ENCODE data around the gene IL31RA. TPM values are rescaled to one million over a fixed set of nuclear protein-coding genes. Genes with fewer than 3 reads are reported as not detected.

Gene IL31RA
- total RNA-seq, 5 donors from 2014 or later (not counting 1 experiment from before 2014, with no cell fraction given): not detected

GRCh38 chr5:55864606-55865541 is 13.7 kb downstream of the IL31RA start:
- H3K9me3 Mint-ChIP-seq: peaks cover 0 to 4% (median 0%) of the 10 kb centered on the region in 3 donors
- POLR2A ChIA-PET: no interaction called here
- ATAC-seq (replicated peaks in 1 of 4): no peak
- Histone ChIP-seq H3K36me3 (ENCODE audit: control insufficient read depth in 2 of 2, extremely low read depth in 1 of 2, insufficient read depth in 1 of 2, low read length in 1 of 2) (no peaks in the 10 kb centered on the region), H3K4me1 (ENCODE audit: control insufficient read depth in 1 of 2, extremely low read depth in 1 of 2, insufficient read depth in 2 of 2, low read length in 2 of 2) (peaks cover 0 to 8% of the 10 kb centered on the region in 2 experiments), H3K27me3 (replicated peaks in 1 of 2; ENCODE audit: control insufficient read depth in 2 of 2, extremely low read depth in 1 of 2, insufficient read depth in 2 of 2, low read length in 1 of 2) (no peaks in the 10 kb centered on the region), H3K4me3 (ENCODE audit: control insufficient read depth in 1 of 2, extremely low read depth in 1 of 2, low read length in 1 of 2) (no peak overlapping the region), H3K27ac (ENCODE audit: low read length) (no peak overlapping the region), H3K9me3 (no peaks in the 10 kb centered on the region)
- H3K36me3 Mint-ChIP-seq: no peaks in the 10 kb centered on the region
- WGBS (ENCODE audit: insufficient coverage): 82% methylated on average over 5 of the region's 9 CpGs
- no peak for DNase-seq
- no peak overlapping the region for H3K4me3 Mint-ChIP-seq
- CTCF ChIA-PET: no interaction called here
- H3K27me3 Mint-ChIP-seq: no peaks in the 10 kb centered on the region
- no peak overlapping the region for H3K27ac Mint-ChIP-seq
- H3K4me1 Mint-ChIP-seq: peaks cover 0 to 5% (median 0%) of the 10 kb centered on the region in 3 donors

- no peak overlapping the region for H3K27ac Mint-ChIP-seq
- peaks cover 0 to 4% (median 0%) of the 10 kb centered on the region in 3 donors for H3K9me3 Mint-ChIP-seq
- CTCF ChIA-PET: no interaction called here
Observed at GRCh38 chr5:55865831-55866230, 14.7 kb downstream of the IL31RA start.

GRCh38 chr5:55866485-55866884 is 15.3 kb downstream of the IL31RA start:
- Mint-ChIP-seq H3K9me3 (peaks cover 0 to 3% (median 0%) of the 10 kb centered on the region in 3 donors), H3K36me3 (no peaks in the 10 kb centered on the region), H3K27ac (no peak overlapping the region), H3K4me1 (peaks cover 0 to 5% (median 0%) of the 10 kb centered on the region in 3 donors), H3K27me3 (no peaks in the 10 kb centered on the region), H3K4me3 (no peak overlapping the region)
- ChIA-PET POLR2A (no interaction called here), CTCF (no interaction called here)
- no peak overlapping the region for H3K27ac ChIP-seq (ENCODE audit: low read length)
- H3K36me3 ChIP-seq (ENCODE audit: control insufficient read depth in 2 of 2, extremely low read depth in 1 of 2, insufficient read depth in 1 of 2, low read length in 1 of 2): no peaks in the 10 kb centered on the region
- WGBS (ENCODE audit: insufficient coverage): 94% methylated on average over 6 of the region's 8 CpGs
- no peaks in the 10 kb centered on the region for H3K27me3 ChIP-seq (replicated peaks in 1 of 2; ENCODE audit: control insufficient read depth in 2 of 2, extremely low read depth in 1 of 2, insufficient read depth in 2 of 2, low read length in 1 of 2)
- no peaks in the 10 kb centered on the region for H3K9me3 ChIP-seq
- DNase-seq (no peak), ATAC-seq (replicated peaks in 1 of 4) (no peak)
- peaks cover 0 to 8% of the 10 kb centered on the region in 2 experiments for H3K4me1 ChIP-seq (ENCODE audit: control insufficient read depth in 1 of 2, extremely low read depth in 1 of 2, insufficient read depth in 2 of 2, low read length in 2 of 2)
- H3K4me3 ChIP-seq (ENCODE audit: control insufficient read depth in 1 of 2, extremely low read depth in 1 of 2, low read length in 1 of 2): no peak overlapping the region

More at GRCh38 chr5:55865831-55866230, 14.7 kb downstream of the IL31RA start:
- Histone ChIP-seq H3K4me3 (ENCODE audit: control insufficient read depth in 1 of 2, extremely low read depth in 1 of 2, low read length in 1 of 2) (no peak overlapping the region), H3K4me1 (ENCODE audit: control insufficient read depth in 1 of 2, extremely low read depth in 1 of 2, insufficient read depth in 2 of 2, low read length in 2 of 2) (peaks cover 0 to 8% of the 10 kb centered on the region in 2 experiments), H3K27ac (ENCODE audit: low read length) (no peak overlapping the region), H3K27me3 (replicated peaks in 1 of 2; ENCODE audit: control insufficient read depth in 2 of 2, extremely low read depth in 1 of 2, insufficient read depth in 2 of 2, low read length in 1 of 2) (no peaks in the 10 kb centered on the region), H3K9me3 (no peaks in the 10 kb centered on the region), H3K36me3 (ENCODE audit: control insufficient read depth in 2 of 2, extremely low read depth in 1 of 2, insufficient read depth in 1 of 2, low read length in 1 of 2) (no peaks in the 10 kb centered on the region)
- DNase-seq: no peak
- no peak for ATAC-seq (replicated peaks in 1 of 4)
- POLR2A ChIA-PET: no interaction called here
- no peaks in the 10 kb centered on the region for H3K27me3 Mint-ChIP-seq
- 86% methylated on average over 3 of the region's 3 CpGs for WGBS (ENCODE audit: insufficient coverage)
- no peaks in the 10 kb centered on the region for H3K36me3 Mint-ChIP-seq
- peaks cover 0 to 5% (median 0%) of the 10 kb centered on the region in 3 donors for H3K4me1 Mint-ChIP-seq
- H3K4me3 Mint-ChIP-seq: no peak overlapping the region

GRCh38 chr5:55866934-55867333 is 15.8 kb downstream of the IL31RA start:
- ATAC-seq (replicated peaks in 1 of 4) (no peak), DNase-seq (no peak)
- H3K4me1 Mint-ChIP-seq: peaks cover 0 to 5% (median 0%) of the 10 kb centered on the region in 3 donors
- no peaks in the 10 kb centered on the region for H3K36me3 Mint-ChIP-seq
- ChIA-PET POLR2A (no interaction called here), CTCF (no interaction called here)
- 50% methylated on average over 2 of the region's 5 CpGs for WGBS (ENCODE audit: insufficient coverage)
- no peaks in the 10 kb centered on the region for H3K27me3 Mint-ChIP-seq
- no peaks in the 10 kb centered on the region for H3K9me3 Mint-ChIP-seq
- H3K4me1 ChIP-seq (ENCODE audit: control insufficient read depth in 1 of 2, extremely low read depth in 1 of 2, insufficient read depth in 2 of 2, low read length in 2 of 2): peaks cover 0 to 8% of the 10 kb centered on the region in 2 experiments
- no peak overlapping the region for H3K4me3 ChIP-seq (ENCODE audit: control insufficient read depth in 1 of 2, extremely low read depth in 1 of 2, low read length in 1 of 2)
- no peaks in the 10 kb centered on the region for H3K36me3 ChIP-seq (ENCODE audit: control insufficient read depth in 2 of 2, extremely low read depth in 1 of 2, insufficient read depth in 1 of 2, low read length in 1 of 2)
- no peak overlapping the region for H3K4me3 Mint-ChIP-seq
- no peak overlapping the region for H3K27ac Mint-ChIP-seq
- no peaks in the 10 kb centered on the region for H3K27me3 ChIP-seq (replicated peaks in 1 of 2; ENCODE audit: control insufficient read depth in 2 of 2, extremely low read depth in 1 of 2, insufficient read depth in 2 of 2, low read length in 1 of 2)
- H3K27ac ChIP-seq (ENCODE audit: low read length): no peak overlapping the region
- H3K9me3 ChIP-seq: no peaks in the 10 kb centered on the region

GRCh38 chr5:55868846-55869245 is 17.7 kb downstream of the IL31RA start:
- Histone ChIP-seq H3K4me3 (ENCODE audit: control insufficient read depth in 1 of 2, extremely low read depth in 1 of 2, low read length in 1 of 2) (no peak overlapping the region), H3K27me3 (replicated peaks in 1 of 2; ENCODE audit: control insufficient read depth in 2 of 2, extremely low read depth in 1 of 2, insufficient read depth in 2 of 2, low read length in 1 of 2) (no peaks in the 10 kb centered on the region), H3K36me3 (ENCODE audit: control insufficient read depth in 2 of 2, extremely low read depth in 1 of 2, insufficient read depth in 1 of 2, low read length in 1 of 2) (no peaks in the 10 kb centered on the region), H3K27ac (ENCODE audit: low read length) (no peak overlapping the region), H3K9me3 (no peaks in the 10 kb centered on the region), H3K4me1 (ENCODE audit: control insufficient read depth in 1 of 2, extremely low read depth in 1 of 2, insufficient read depth in 2 of 2, low read length in 2 of 2) (peaks cover 0 to 8% of the 10 kb centered on the region in 2 experiments)
- CTCF ChIA-PET: no interaction called here
- Mint-ChIP-seq H3K27me3 (no peaks in the 10 kb centered on the region), H3K4me3 (no peak overlapping the region), H3K4me1 (peaks cover 0 to 5% (median 0%) of the 10 kb centered on the region in 3 donors), H3K27ac (no peak overlapping the region), H3K9me3 (no peaks in the 10 kb centered on the region), H3K36me3 (no peaks in the 10 kb centered on the region)
- DNase-seq: no peak
- no peak for ATAC-seq (replicated peaks in 1 of 4)
- WGBS (ENCODE audit: insufficient coverage): 40% methylated on average over 1 of the region's 1 CpG
- POLR2A ChIA-PET: no interaction called here

- Mint-ChIP-seq H3K4me1 (peaks cover 0 to 5% (median 0%) of the 10 kb centered on the region in 3 donors), H3K4me3 (no peak overlapping the region), H3K27me3 (no peaks in the 10 kb centered on the region), H3K9me3 (no peaks in the 10 kb centered on the region), H3K27ac (no peak overlapping the region), H3K36me3 (no peaks in the 10 kb centered on the region)
- Histone ChIP-seq H3K36me3 (ENCODE audit: control insufficient read depth in 2 of 2, extremely low read depth in 1 of 2, insufficient read depth in 1 of 2, low read length in 1 of 2) (no peaks in the 10 kb centered on the region), H3K27ac (ENCODE audit: low read length) (no peak overlapping the region), H3K27me3 (replicated peaks in 1 of 2; ENCODE audit: control insufficient read depth in 2 of 2, extremely low read depth in 1 of 2, insufficient read depth in 2 of 2, low read length in 1 of 2) (no peaks in the 10 kb centered on the region), H3K4me1 (ENCODE audit: control insufficient read depth in 1 of 2, extremely low read depth in 1 of 2, insufficient read depth in 2 of 2, low read length in 2 of 2) (peaks cover 0 to 8% of the 10 kb centered on the region in 2 experiments), H3K4me3 (ENCODE audit: control insufficient read depth in 1 of 2, extremely low read depth in 1 of 2, low read length in 1 of 2) (no peak overlapping the region), H3K9me3 (no peaks in the 10 kb centered on the region)
- CTCF ChIA-PET: no interaction called here
- ATAC-seq (replicated peaks in 1 of 4) (no peak), DNase-seq (no peak)
- POLR2A ChIA-PET: interaction anchor here in 1 of 2 donors (0.7 kb wide), 1 partner anchor 110 kb away, joined by 3 read pairs; no protein-coding TSS in a partner anchor
- no CpG with 5 or more reads among the region's 4 CpGs for WGBS (ENCODE audit: insufficient coverage)
Observed at GRCh38 chr5:55869847-55870246, 18.7 kb downstream of the IL31RA start.

Measured in T-cell (primary cell).